NB4 (cell line): ENCODE results near the gene CYP2A7.
"Not testable (repeated sequence)": the region's sequence is repeated elsewhere in the genome, so short reads cannot be mapped to it uniquely, and the experiment has no call there.

Experiments used
- DNase-seq: peaks from one replicate; pipeline ENCODE4 v3.0.0; 2010; ENCODE audit warnings: low read depth
- H3K4me3 ChIP-seq: one replicate; pipeline ENCODE4 v1.5.1; 2011; ENCODE audit warnings: mild to moderate bottlenecking, low read depth, low read length, moderate library complexity
- CTCF ChIP-seq: IDR thresholded peaks from one replicate; pipeline ENCODE4 v1.5.1; 2012; ENCODE audit warnings: low read depth, low read length
- MAX ChIP-seq: IDR thresholded peaks from 2 replicates; pipeline ENCODE4 v1.6.1; 2011; ENCODE audit warnings: low read depth, low read length
- MYC ChIP-seq: IDR thresholded peaks from 2 replicates; pipeline ENCODE4 v1.6.1; 2011; ENCODE audit warnings: low read depth, low read length
- POLR2A ChIP-seq: IDR thresholded peaks from 2 replicates; pipeline ENCODE4 v1.6.1; 2011; ENCODE audit warnings: mild to moderate bottlenecking; ENCODE audit not compliant: insufficient read length; ENCODE audit errors: extremely low read depth

The CYP2A7 gene

GRCh38 chr19:40882062-40882461 lies at the start of gene CYP2A7:
Gene CYP2A7, minus strand, starts transcription at chr19:40882231. Its CDS starts 21 bp downstream, at chr19:40882210.
- H3K4me3 ChIP-seq, DNase-seq: not testable (repeated sequence)

GRCh38 chr19:40930799-40931198 lies 48.8 kb upstream of the CYP2A7 start:
- H3K4me3 ChIP-seq, DNase-seq: not testable (repeated sequence)

- not testable (repeated sequence) for DNase-seq, H3K4me3 ChIP-seq
These were observed 47.9 kb upstream of the CYP2A7 start for GRCh38 chr19:40929942-40930341.

- no peak overlapping the region for H3K4me3 ChIP-seq
- no peak for DNase-seq
- TF ChIP-seq MAX (no peak), MYC (no peak), POLR2A (no peak), CTCF (no peak)
These were observed 46.8 kb upstream of the CYP2A7 start for GRCh38 chr19:40928850-40929249.

- no peak overlapping the region for H3K4me3 ChIP-seq
- DNase-seq = no peak
- TF ChIP-seq MYC (no peak), MAX (no peak), POLR2A (no peak), CTCF (no peak)
These were observed 45.5 kb upstream of the CYP2A7 start for GRCh38 chr19:40927567-40927966.

- not testable (repeated sequence) for H3K4me3 ChIP-seq, DNase-seq
These were observed 44.2 kb upstream of the CYP2A7 start for GRCh38 chr19:40926276-40926675.

- no peak for TF ChIP-seq MYC
- TF ChIP-seq MAX = no peak
- no peak overlapping the region for H3K4me3 ChIP-seq
- DNase-seq = no peak
These were observed 41.9 kb upstream of the CYP2A7 start for GRCh38 chr19:40923934-40924391.

GRCh38 chr19:40922237-40923160 lies 40.5 kb upstream of the CYP2A7 start:
- DNase-seq, H3K4me3 ChIP-seq: not testable (repeated sequence)

- H3K4me3 ChIP-seq = no peak overlapping the region
- no peak for TF ChIP-seq MYC
- TF ChIP-seq POLR2A = no peak
- DNase-seq = no peak
These were observed 39.2 kb upstream of the CYP2A7 start for GRCh38 chr19:40921005-40921897.
